ENCODE results near the gene LINC01488. TPM values are rescaled to one million over a fixed set of nuclear protein-coding genes. Genes with fewer than 3 reads are reported as not detected.

The LINC01488 gene
- total RNA-seq, 1 donor from 2014 or later, result not detected

GRCh38 chr11:69436041-69436982 is 45.2 kb upstream of the LINC01488 start:
- DNase-seq (no peak), ATAC-seq (ENCODE audit: low read depth) (no peak)
- H3K36me3 Mint-ChIP-seq (ENCODE audit: low read depth), result no peaks in the 10 kb centered on the region
- intact Hi-C loops (cut with micrococcal nuclease), result no loop called here
- CTCF ChIA-PET, result no interaction called here
- no peak for TF ChIP-seq CTCF (IDR thresholded peaks at IDR 0.05)
- peaks cover 16% of the 10 kb centered on the region for H3K27me3 Mint-ChIP-seq
- H3K9me3 Mint-ChIP-seq, result no peaks in the 10 kb centered on the region
- no peaks in the 10 kb centered on the region for H3K4me1 Mint-ChIP-seq
- no peak overlapping the region for H3K27ac Mint-ChIP-seq
- POLR2A ChIA-PET, result no interaction called here
- no peak overlapping the region for H3K4me3 Mint-ChIP-seq

GRCh38 chr11:69437001-69437875 is 44.2 kb upstream of the LINC01488 start:
- ATAC-seq (ENCODE audit: low read depth) (no peak), DNase-seq (no peak)
- no peaks in the 10 kb centered on the region for H3K9me3 Mint-ChIP-seq
- no peak overlapping the region for H3K27ac Mint-ChIP-seq
- no peak for TF ChIP-seq CTCF (IDR thresholded peaks at IDR 0.05)
- no peak overlapping the region for H3K4me3 Mint-ChIP-seq
- H3K36me3 Mint-ChIP-seq (ENCODE audit: low read depth), result no peaks in the 10 kb centered on the region
- intact Hi-C loops (cut with micrococcal nuclease), result no loop called here
- ChIA-PET CTCF (no interaction called here), POLR2A (no interaction called here)
- H3K4me1 Mint-ChIP-seq, result no peaks in the 10 kb centered on the region
- H3K27me3 Mint-ChIP-seq, result peaks cover 16% of the 10 kb centered on the region

GRCh38 chr11:69437876-69438205 is 43.6 kb upstream of the LINC01488 start:
- no peak overlapping the region for H3K4me3 Mint-ChIP-seq
- H3K36me3 Mint-ChIP-seq (ENCODE audit: low read depth), result no peaks in the 10 kb centered on the region
- H3K9me3 Mint-ChIP-seq, result no peaks in the 10 kb centered on the region
- H3K27ac Mint-ChIP-seq, result no peak overlapping the region
- peaks cover 3% of the 10 kb centered on the region for H3K4me1 Mint-ChIP-seq
- DNase-seq (no peak), ATAC-seq (ENCODE audit: low read depth) (no peak)
- intact Hi-C loops (cut with micrococcal nuclease), result no loop called here
- POLR2A ChIA-PET, result no interaction called here
- CTCF ChIA-PET, result no interaction called here
- TF ChIP-seq CTCF (IDR thresholded peaks at IDR 0.05), result no peak
- H3K27me3 Mint-ChIP-seq, result peaks cover 16% of the 10 kb centered on the region

GRCh38 chr11:69438286-69438920 is 43.1 kb upstream of the LINC01488 start:
- CTCF ChIA-PET, result no interaction called here
- no peak for DNase-seq
- intact Hi-C loops (cut with micrococcal nuclease), result no loop called here
- Mint-ChIP-seq H3K27me3 (peaks cover 14% of the 10 kb centered on the region), H3K4me1 (peaks cover 7% of the 10 kb centered on the region), H3K36me3 (ENCODE audit: low read depth) (no peaks in the 10 kb centered on the region), H3K27ac (no peak overlapping the region), H3K4me3 (no peak overlapping the region), H3K9me3 (no peaks in the 10 kb centered on the region)
- POLR2A ChIA-PET, result no interaction called here
- no peak for ATAC-seq (ENCODE audit: low read depth)
- no peak for TF ChIP-seq CTCF (IDR thresholded peaks at IDR 0.05)

GRCh38 chr11:69439127-69439526 is 42.3 kb upstream of the LINC01488 start:
- no peak overlapping the region for H3K4me3 Mint-ChIP-seq
- H3K27ac Mint-ChIP-seq, result no peak overlapping the region
- peaks cover 12% of the 10 kb centered on the region for H3K4me1 Mint-ChIP-seq

More at GRCh38 chr11:69439127-69439526, 42.3 kb upstream of the LINC01488 start:
- Mint-ChIP-seq H3K27me3 (peaks cover 7% of the 10 kb centered on the region), H3K9me3 (no peaks in the 10 kb centered on the region), H3K36me3 (ENCODE audit: low read depth) (no peaks in the 10 kb centered on the region)
- ATAC-seq (ENCODE audit: low read depth), result no peak
- no peak for DNase-seq
- ChIA-PET CTCF (no interaction called here), POLR2A (no interaction called here)
- intact Hi-C loops (cut with micrococcal nuclease), result no loop called here
- TF ChIP-seq CTCF (IDR thresholded peaks at IDR 0.05), result no peak
